Activated gamma-delta T cell treated with anti-CD3 and anti-CD28 coated beads, Interleukin-2, amount 50 U/mL, for 16 hours (primary cell): ENCODE results near the gene CELF4.
"Not testable (repeated sequence)": the region's sequence is repeated elsewhere in the genome, so short reads cannot be mapped to it uniquely, and the experiment has no call there.

Experiments
- DNase-seq: peaks from one replicate; pipeline ENCODE4 v3.0.0-alpha.2; 2020; ENCODE audit warnings: low read depth

The CELF4 gene

DNA sequence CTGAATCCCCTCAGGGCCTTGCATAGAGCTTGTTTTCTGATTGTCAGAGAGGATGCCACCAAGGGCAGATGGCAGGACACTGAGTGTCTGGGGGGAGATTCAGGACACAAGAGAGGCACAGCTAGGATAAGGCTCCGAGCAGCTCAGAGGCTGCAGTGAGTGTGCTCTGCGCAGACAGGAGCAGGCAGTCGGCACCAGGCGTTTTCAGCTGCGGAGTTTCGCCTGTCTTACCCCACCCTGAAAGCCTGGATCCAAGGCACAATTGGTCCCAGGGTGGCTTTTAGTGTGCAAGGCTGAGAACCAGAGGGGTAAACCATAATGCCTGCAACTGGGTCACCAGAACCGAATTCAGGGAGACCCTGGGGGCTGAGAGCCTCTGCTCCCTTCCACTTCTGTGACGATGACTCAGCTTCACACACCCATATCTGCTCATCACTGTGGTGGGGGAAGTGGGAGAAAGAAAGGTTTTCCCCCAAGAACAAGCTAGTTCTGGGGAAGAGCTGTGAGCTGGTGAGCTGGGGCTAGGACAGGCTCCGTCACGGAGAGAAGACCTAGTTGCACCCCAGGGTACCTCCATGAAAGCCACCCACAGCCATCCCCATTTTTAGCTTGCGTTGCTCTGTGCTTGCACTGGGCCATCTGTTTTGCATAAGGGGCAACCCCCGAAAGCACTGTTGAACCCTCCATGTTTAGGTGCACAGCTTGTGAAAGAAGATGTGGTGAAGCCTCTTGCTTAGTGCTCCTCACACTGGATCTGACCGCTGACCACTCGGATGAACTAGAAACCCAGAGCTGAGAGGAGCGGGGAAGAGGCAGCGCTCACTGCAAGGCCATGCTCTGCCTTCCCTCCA is 173.7 kb downstream of the CELF4 start:
- DNase-seq = no peak

DNA sequence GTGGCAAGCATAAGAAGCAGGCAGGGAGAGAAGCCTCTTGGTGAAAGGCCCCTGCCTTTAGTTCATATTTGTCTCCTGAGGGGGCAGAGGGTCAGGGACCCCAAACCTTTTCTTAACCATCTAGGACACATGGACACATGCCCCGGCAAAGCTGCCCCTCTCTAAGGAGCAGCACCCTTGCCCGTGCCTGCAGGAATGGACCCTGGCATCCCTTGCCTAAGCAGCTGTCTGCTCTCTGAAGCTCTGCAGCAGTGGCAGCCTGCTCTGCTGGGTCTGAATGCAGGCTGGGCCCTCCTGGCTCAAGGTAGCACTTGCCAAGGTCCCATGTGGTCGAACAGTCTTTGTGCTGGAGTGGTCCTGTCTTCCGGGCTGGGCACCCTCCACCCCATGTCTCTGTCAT is 174.4 kb downstream of the CELF4 start:
- no peak for DNase-seq

DNA sequence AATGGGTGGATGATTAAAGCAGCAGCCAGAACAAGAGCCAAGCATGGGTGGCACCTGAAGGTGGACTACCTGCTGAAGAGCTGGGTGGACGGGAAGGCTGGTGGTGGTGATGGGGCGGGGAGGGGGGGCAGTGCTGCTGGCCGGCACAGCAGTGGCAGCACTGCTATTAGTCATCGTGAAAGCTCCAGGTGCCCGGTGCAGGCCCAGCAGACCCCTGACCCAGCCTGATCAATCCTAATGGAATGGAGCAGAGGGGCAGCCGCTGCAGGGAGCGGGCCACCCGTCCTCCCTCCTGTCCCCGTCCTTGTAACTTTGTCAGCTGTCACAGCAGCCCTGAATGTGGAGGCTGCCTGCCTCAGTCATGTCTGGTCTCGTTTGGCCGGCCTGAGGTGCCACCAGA is 174.9 kb downstream of the CELF4 start:
- DNase-seq = no peak

DNA sequence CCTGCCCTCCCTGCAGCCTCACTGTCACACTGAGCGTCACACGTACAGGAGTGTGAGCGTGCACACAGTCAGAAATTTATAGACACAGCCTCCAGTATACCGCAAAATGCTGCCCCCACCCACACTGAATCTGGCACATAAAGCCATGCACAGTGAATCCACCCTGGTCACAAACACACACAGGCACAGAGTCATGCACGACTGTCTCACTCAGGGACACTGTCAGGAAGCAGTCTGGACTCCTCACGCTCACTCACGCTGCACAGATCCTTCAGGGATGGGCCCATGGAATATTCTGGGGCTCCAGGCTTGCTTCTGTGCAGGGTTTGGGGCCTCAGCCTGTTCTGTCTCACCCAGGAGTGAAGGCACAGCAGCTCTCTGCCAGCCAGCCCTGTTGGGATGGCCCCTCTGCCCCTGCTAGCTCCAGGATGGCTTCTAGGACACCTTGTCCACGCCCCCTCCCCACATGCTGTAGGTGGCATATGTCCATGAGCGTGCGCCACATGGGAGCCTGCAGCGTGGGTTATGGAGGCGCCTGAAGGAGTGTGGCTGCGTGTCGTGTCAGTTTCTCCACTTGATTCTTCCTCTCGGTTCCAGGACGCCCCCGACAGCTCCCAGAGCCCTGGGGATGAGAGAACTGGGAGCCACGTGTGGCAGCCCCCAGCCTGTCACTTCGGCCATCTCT is 175.8 kb downstream of the CELF4 start:
- no peak for DNase-seq

DNA sequence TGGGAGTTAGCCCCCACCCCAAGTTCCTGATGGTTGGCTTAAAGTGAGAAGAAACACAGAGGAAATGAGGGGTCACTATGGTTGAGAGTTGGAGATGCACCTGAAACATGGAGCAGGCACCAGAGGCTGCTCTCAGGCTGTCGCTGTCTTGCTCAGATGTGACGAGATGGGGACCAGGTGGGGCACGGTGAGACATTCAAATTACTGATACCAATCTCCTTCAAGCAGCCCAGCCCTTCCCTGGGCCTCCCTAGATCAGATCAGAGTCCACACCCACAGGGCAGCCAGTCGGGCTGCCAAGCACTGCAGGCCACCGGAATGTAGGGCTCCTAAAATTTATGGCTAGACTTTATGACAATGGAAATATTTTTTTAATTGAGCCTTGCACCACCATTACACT is 176.6 kb downstream of the CELF4 start:
- DNase-seq = no peak

DNA sequence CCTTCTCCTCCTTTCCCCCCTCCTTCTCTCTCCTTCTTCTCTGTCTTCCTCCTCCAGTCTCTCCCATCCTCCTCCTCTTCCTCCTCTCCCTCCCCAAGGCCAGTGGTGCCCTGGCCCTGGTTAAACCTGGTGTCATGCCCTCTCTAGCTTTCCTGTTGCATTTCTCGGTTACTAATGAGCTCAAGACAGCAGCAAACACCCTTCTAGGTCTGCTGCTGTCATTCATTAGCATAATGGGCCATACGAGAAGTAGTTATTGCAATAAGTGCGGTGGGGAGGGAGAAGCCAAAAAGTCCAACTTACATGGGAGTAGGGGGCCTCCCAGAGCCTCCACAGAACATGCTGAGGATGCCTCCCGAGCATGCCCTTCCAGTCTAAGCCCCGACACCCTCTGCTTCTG is 177.2 kb downstream of the CELF4 start:
- DNase-seq = no peak

DNA sequence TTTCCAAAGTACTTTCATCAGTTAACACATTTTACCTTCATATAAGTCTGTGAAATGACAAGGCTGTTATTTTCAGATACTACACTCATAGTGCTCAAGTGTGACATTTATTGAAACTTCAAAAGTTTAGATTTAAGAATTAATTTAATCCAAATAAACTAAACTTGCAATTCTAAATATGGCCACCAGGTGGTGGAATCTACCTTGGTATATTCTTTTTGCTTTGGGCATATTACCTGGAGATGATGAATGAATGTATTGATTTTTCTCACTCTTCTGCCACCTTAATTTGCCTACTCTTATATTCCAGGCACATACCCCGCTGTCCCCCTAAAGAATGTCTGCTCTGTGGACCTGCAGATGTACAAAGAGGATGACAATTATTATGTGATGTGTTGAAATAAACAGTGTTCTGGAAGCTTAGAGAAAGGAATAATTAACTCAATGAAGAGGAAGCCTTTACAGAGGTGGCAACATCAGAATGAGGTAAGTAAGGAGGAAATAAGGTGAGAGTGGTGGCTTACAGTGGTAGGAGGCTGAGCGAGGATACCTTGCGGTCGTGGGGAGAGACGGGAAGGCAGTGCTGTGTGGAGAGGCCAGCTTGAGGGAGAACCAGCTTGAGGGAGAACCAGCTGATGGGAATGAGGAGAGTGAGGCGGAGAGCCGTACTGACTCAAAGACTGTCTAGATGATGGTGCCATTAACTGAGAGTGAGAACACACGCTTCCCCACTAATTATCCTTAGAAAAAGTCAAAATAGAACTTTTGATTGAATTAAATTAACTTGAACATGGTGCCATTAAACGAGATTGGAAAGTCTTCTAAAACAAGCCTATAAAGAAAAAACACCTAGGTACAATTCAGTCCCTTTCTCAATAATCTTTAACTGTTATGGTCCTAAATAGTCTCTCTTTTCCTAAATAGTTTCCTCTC is 179.5 kb downstream of the CELF4 start:
- no peak for DNase-seq

DNA sequence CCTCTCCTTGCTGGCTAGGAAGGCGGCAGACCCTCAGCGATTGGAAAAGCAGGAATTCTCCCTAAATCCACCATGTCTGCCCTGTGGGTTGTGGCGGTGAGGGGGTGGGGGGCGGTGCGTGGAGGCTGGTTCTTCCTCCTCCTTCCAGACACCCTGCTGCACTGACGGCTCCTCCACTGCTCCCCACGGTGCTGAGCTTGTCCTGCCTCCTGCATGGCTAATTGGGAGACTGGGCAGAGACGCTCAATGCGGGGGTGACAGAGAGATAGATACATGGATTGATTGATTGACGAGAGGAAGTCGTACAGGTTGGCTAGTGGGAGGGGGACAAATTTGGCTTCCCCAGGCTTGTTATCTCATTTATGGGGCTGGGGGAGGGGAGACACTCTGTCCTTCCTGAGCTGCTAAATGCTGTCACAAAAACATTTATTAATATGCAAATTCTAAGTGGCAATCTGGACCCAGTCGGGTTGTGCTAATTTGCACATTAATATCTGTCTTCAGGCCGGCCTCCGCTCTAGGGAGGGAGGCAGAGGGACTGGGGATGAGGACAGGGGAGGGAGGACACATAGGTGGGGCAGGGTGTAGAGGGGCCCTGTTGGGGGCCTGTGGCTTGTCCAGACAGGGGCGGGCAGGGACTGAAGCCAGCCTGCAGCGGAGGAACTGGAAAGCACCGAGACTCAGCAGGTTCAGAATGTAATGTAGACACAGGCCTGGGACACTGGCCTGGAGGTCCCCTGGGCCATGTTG is 181.6 kb downstream of the CELF4 start:
- no peak for DNase-seq

DNA sequence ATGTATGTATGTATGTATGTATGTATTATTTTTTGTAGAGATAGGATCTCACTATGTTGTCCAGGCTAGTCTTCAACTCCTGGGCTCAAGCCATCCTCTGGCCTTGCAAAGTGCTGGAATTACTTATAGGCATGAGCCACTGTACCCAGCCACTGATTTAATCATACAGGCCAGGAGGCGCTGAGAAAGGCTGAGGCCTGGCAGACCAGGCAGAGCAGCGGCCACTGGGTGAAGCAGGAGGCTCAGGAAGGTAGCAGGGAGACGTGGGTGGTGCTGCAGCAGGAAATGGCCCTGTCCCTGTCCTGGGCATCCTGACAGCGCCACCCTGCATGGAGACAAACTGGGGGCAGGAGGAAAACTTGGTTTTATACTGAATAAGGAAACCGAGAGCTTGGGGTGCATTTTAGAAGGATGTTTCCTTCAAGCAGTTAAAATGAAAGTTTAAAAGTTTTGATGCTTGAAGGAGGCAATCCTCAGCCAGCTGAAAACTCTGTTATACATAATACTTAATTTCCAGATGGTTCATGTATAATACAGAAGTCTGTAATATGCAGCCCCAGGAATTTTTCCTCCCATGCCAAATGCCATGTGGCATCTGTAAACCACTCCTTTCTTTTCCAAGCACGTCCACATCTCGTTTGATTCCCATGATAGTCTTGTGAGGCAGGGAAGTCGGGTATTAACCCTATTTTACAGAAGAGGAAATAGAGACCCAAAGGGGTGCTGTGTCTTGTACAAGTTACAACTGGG is 182.4 kb downstream of the CELF4 start:
- DNase-seq = no peak

DNA sequence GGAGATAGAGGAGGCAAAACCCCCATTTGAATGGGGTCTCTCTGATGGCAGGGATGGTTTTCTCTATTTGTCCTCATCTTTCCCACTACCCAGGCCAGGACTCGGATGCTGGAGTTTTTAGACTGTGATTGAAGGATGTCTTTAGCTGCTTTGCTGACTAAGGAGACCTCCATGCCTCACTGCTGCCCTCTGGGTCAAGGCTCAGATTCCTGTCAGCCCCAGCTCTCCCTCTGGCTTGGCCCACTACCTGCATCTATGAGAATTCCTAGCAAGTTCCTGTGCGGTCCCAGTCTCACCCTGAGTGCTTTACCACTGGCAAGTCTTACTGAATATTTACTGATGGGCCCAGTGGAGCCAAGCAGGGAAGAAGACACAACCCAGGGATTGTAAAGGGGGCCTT is 184.0 kb downstream of the CELF4 start:
- no peak for DNase-seq

DNA sequence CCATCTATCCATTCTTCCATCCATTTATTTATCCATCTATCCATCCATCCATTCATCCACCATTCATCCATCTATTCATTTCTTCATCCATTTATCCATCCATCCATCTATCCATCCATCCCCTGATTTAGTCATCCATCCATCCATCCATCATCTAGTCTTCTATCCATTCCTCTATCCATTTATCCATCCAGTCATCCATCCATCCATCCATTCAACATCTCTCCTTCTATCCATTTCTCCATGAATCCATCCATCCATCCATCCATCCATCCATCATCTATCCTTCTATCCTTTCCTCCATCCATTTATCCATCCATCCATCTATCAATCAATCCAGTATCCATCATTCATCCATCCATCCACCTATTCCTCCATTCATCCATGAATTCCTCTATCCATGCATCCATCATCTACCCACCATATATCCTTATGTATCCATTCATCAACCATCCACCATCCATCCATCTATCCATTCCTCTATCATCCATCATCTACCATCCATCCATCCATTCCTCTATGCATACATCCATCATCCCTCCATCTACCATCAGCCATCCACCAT is 185.0 kb downstream of the CELF4 start:
- DNase-seq = no peak

DNA sequence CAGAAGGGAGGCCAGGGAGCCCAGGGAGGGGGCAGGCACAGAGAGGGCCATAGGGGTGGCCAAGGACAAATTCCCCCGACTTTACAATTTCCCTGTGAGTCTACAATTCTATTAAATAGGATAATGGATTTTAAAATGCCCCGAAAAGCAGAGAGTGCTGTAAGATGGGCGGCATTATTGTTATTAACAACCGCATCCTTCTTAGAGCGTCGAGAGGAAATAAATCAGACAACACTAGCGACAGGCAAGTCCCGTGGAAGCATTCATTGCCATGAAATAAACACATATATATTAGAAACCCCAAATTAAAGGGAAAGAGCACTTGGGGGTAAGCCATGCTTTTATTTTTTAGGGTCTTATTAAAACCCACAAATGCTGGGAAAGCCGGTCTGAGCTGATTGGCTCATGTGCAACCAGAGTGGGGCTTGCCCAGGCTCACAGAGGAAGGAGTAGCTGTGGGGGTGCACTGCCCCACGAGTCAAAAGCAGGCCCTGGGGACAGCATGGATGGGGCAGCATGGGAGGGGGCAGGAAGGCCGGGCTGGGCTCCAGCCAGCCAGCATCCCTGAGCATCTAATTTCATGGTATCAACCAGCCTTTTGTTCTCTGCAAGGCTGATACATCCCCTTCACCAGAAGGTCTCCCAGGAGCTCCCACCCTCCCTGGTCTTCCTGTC is 187.1 kb downstream of the CELF4 start:
- no peak for DNase-seq

DNA sequence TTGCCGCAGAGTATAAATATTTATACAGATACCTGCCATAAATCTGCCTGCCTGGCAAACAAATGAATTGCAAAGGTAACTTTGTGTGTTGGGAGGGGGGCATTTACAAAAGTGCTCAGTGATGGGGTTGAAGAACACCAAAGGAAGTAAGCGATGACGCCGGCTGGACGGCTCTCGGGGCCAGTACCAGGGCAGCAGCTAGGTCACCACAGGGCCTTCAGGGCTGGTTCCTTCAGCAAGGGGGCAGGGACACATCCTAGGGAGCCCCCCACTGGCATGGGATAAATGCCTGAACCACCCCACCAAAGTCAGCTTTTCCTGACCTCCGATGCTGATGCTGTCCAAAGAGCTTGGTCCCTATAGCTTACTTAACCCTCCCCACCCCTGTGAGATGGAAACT is 190.4 kb downstream of the CELF4 start:
- DNase-seq = no peak

DNA sequence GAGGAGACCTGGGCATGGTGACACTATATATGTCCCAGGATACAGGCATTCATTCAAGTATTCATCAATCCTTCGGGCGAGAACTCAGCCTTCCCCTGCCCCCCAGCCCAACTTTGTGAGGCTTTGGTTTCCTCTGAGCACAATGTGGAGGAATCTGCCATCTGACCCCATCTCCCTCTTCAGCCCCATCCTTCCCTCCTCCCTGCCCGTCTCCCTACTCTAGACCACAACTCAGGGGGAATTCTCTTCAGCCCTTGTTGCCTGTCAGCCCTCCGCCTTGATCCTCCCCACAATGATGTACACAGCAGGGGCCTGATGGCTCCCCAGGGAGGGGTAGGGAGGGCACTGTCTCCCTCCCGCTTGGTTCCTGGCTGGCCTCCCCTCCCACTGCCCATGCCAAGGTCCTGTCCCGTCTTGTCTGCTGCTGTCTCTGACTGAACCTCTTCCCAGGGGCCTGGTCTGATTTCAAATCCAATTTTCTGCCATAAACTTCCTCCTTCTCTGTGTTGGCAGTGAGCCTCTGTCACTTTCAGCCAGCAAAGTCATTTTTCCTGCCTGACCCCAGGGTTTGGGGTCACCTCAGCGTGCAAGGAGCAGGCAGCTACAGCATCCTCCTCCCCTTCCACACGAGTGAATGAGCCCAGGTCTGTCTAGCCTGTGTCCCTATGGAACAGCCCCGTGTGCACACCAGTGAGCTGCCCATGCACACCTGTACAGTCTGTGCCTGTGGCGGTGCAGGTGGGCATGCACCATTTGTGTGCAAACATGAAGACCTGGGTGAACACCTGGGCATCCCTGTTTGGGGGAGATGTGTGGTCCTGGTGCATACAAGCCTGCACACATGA is 197.3 kb downstream of the CELF4 start:
- DNase-seq = no peak

DNA sequence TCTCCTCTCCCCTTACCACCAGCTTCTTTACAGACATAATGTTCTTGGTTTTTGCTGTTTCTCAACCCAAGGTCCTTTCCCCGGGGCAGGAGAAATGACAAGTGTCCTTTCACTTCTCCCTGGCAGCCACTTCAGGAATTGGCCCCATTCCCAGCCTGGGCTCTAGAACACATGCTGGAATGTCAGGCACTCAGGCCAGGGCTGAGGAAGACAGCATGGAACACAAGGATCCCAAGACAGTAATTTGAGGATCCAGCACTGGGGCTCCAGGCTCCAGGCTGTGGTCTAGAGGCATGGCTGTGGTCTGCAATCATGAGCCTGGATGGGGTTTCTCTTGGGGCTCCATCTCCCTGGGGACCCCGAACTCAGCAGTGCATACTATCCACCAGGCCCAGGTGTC is 201.4 kb downstream of the CELF4 start:
- no peak for DNase-seq

DNA sequence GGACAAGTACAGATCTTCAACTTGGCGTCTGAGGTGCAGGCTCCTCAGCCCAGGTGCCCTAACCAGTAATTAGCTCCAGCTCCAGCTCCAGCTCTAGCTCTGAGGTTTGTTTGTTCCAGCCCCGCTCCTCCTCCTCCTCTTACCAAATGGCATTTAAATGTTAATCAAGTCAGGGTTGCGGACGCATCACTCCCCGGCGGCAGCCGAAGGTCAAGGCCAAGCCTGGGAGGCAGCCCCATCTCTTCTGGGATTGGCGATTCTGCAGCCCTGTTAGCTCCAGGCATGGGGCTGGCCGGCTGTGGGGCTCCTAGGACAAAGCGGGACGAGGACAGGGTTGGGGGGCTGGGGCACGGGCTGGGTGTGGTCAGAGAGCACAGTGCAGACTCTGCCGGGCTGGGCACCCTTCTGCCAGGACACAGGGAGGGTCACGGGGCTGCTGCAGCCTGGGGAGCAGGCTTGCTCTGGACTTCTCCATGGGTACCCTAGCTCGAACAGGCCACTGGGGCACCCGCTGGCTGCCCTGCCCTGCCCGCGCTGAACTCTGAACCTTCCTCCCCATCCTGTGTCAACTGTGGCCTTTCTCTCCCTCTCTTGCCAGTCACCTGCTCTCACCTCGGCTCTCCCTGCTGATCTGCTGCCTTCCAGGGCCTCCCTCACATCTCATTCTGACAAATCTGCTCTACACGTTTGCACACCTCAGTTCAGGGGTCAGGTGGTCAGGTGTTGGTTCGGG is 203.3 kb downstream of the CELF4 start:
- DNase-seq = no peak

DNA sequence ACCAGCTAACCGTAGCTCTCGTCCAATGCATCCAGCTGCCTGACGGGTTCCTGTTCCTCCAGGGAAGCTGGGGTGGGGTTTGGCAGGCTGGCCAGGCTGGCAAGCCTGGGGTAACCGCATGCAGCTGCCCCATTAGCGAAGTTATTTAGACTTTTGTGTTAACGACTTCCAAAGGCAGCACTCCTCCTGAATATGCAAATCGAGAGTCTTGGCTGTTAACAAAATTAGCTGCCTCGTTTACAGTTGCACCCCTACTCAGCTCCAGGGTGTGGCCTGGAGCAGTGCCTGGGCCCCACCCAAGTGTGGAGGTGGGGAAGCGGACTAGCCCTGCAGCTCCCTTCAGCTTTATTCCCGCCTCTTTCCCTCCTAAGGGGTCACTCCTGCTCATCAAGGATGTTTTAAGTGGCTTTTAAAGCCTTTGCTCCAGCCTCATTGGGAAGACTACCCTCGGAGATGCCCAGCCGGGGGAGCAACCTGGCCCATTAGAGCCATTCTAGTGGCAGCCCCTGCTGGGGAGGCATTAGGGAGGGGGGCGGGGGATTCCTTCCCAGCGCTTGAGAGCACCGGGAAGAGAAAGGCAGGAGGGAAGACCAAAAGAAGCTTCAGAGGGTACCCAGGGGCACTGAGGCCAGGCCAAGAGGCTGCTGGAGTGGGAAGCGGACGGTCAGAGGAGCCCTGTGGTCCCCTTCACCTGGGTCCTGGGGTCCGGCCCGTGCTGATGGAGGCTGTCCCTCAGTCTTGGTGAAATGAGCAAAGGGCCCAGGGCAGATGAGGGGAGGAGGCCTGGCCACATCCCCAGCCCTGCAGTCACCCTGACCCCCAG is 204.1 kb downstream of the CELF4 start:
- no peak for DNase-seq

DNA sequence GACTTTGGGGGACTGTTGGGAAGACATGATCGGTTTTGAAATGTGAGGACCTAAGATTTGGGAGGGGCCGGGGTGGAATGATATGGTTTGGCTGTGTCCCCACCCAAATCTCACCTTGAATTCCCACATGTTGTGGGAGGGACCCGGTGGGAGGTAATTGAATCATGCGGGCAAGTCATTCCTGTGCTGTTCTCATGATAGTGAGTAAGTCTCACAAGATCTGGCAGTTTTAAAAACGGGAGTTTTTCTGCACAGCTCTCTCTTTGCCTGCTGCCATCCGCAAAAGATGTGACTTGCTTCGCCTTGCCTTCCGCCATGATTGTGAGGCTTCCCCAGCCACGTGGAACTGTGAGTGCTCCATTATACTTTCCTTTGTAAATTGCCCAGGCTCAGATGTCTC is 207.5 kb downstream of the CELF4 start:
- DNase-seq = not testable (repeated sequence)
